ENCODE measurements around the gene DMRTB1. TPM values are rescaled to one million over a fixed set of nuclear protein-coding genes. Genes with fewer than 3 reads are reported as not detected.

The DMRTB1 gene
- total and polyA plus RNA-seq, 9 of the 15 experiments (the other 6 are each of a cell fraction or from before 2014, with no cell fraction given) = 0.06 to 0.35 (median 0.13) TPM; not detected in 3

GRCh38 chr1:53463961-53464899 is 5.0 kb downstream of the DMRTB1 start (continued):
- TF ChIP-seq HNRNPL (IDR thresholded peaks at IDR 0.05; ENCODE audit: low read depth, low read length) (no peak), ZBTB5 (IDR thresholded peaks at IDR 0.05) (no peak), ZNF778 (CRISPR knock-in tag; IDR thresholded peaks at IDR 0.05) (no peak), FOXK2 (conservative IDR thresholded peaks at IDR 0.05 in 1 of 2, IDR thresholded peaks at IDR 0.05 in 1 of 2; ENCODE audit: low read depth in 2 of 2) (no peak), CXXC5 (CRISPR knock-in tag; IDR thresholded peaks at IDR 0.05) (no peak), ZBTB2 (IDR thresholded peaks at IDR 0.05) (no peak), FIP1L1 (IDR thresholded peaks at IDR 0.05; ENCODE audit: low read depth, low read length, poor library complexity, severe bottlenecking) (no peak), ZBTB8A (IDR thresholded peaks at IDR 0.05; ENCODE audit: partially characterized antibody) (no peak), ZFP1 (CRISPR knock-in tag; IDR thresholded peaks at IDR 0.05) (no peak)

Measured in K562 (cell line).